Ovary (tissue), 3 donors: ENCODE measurements around the gene CNTNAP5.

Experiments used
- EP300 ChIP-seq: sonication (generic); formaldehyde crosslinking; IDR thresholded peaks from one replicate; pipeline ENCODE4 v1.6.1; 2017; ENCODE audit warnings: antibody characterized with exemption
- POLR2A ChIP-seq: fragments of 450-650 bp; IDR thresholded peaks from one replicate; pipeline ENCODE4 v1.6.1; 2017; ENCODE audit warnings: antibody characterized with exemption, mild to moderate bottlenecking, moderate library complexity
- TF ChIP-seq, protein P1 (sequence below), 3 donors: fragments of 450-650 bp in 2 of 3; fragments of 200-600 bp in 1 of 3; IDR thresholded peaks; one replicate each; pipeline versions ENCODE4 v1.5.1 to v1.8.0; 2016 to 2022; ENCODE audit warnings: antibody characterized with exemption in 3 of 3, mild to moderate bottlenecking in 1 of 3
- donor health status: DM: no; HTN: no; CAD: no.

DNA sequence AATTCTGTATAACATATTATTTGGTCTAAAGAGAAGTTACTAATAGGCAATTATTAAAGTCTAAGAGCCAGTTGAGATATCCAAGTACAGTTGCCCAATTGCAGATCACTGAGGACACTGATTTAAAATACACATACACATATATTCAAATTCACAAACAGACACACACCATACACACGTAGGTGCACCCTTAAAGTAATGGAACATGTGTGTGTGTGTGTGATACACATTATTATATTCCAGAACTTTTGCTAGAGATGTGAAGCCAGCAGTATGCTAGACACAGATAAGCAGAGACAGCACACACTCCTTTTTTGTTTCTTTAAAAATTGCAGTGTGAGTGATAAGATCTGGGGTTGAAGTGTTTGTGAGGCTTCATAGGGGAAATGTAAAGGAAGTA lies 292.5 kb downstream of the CNTNAP5 start:
- TF ChIP-seq, protein P1, sequence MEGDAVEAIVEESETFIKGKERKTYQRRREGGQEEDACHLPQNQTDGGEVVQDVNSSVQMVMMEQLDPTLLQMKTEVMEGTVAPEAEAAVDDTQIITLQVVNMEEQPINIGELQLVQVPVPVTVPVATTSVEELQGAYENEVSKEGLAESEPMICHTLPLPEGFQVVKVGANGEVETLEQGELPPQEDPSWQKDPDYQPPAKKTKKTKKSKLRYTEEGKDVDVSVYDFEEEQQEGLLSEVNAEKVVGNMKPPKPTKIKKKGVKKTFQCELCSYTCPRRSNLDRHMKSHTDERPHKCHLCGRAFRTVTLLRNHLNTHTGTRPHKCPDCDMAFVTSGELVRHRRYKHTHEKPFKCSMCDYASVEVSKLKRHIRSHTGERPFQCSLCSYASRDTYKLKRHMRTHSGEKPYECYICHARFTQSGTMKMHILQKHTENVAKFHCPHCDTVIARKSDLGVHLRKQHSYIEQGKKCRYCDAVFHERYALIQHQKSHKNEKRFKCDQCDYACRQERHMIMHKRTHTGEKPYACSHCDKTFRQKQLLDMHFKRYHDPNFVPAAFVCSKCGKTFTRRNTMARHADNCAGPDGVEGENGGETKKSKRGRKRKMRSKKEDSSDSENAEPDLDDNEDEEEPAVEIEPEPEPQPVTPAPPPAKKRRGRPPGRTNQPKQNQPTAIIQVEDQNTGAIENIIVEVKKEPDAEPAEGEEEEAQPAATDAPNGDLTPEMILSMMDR (IDR thresholded peaks at IDR 0.05), result no peak
- TF ChIP-seq EP300 (no peak), POLR2A (no peak)
